Karpas-422 (cell line): Measurements from ENCODE around the gene LGALS8. TPM values are rescaled to one million over a fixed set of nuclear protein-coding genes. Genes with fewer than 3 reads are reported as not detected.
"Not testable (repeated sequence)": the region's sequence is repeated elsewhere in the genome, so short reads cannot be mapped to it uniquely, and the experiment has no call there.

Source experiments
- DNase-seq: peaks from one replicate; pipeline ENCODE4 v3.0.0-alpha.2; 2015
- H2AFZ ChIP-seq: fragments of 200-600 bp; sonication (generic); 2 replicates; pipeline ENCODE4 v1.6.1; 2014; ENCODE audit warnings: antibody characterized with exemption, low read length, mixed read lengths
- H3K27ac ChIP-seq: fragments of 200-600 bp; sonication (generic); 2 replicates; pipeline ENCODE4 v1.5.1; 2014; ENCODE audit warnings: mild to moderate bottlenecking, low read length, moderate library complexity
- H3K27me3 ChIP-seq: fragments of 200-600 bp; sonication (generic); 2 replicates; pipeline ENCODE4 v1.6.1; 2014; ENCODE audit warnings: low read length, mixed read lengths
- H3K36me3 ChIP-seq: fragments of 200-600 bp; sonication (generic); 2 replicates; pipeline ENCODE4 v1.6.1; 2014; ENCODE audit warnings: low read length, mixed read lengths; ENCODE audit not compliant: insufficient read depth
- H3K4me1 ChIP-seq: fragments of 200-600 bp; sonication (generic); 2 replicates; pipeline ENCODE4 v1.6.1; 2014; ENCODE audit warnings: mild to moderate bottlenecking, low read length, mixed read lengths
- H3K4me2 ChIP-seq: fragments of 200-600 bp; sonication (generic); 2 replicates; pipeline ENCODE4 v1.6.1; 2014; ENCODE audit warnings: low read length, low read depth, mild to moderate bottlenecking; ENCODE audit not compliant: poor library complexity, severe bottlenecking
- H3K4me3 ChIP-seq: fragments of 200-600 bp; sonication (generic); 2 replicates; pipeline ENCODE4 v1.5.1; 2014; ENCODE audit warnings: mild to moderate bottlenecking, antibody characterized with exemption, low read length, mixed read lengths
- H3K79me2 ChIP-seq: fragments of 200-600 bp; sonication (generic); 2 replicates; pipeline ENCODE4 v1.6.1; 2014; ENCODE audit warnings: mild to moderate bottlenecking, low read length, mixed read lengths
- H3K9ac ChIP-seq: fragments of 200-600 bp; sonication (generic); 2 replicates; pipeline ENCODE4 v1.6.0; 2014; ENCODE audit warnings: low read length
- H3K9me2 ChIP-seq: fragments of 200-600 bp; sonication (generic), shearing (Covaris generic); replicated peaks from 2 replicates; pipeline ENCODE4 v1.6.0; 2014; ENCODE audit warnings: mild to moderate bottlenecking, low read length, moderate library complexity; ENCODE audit not compliant: insufficient read depth
- H3K9me3 ChIP-seq: fragments of 300-700, 200-600 bp; sonication (generic); 2 replicates; pipeline ENCODE4 v1.6.1; 2014; ENCODE audit warnings: low read length, mixed read lengths
- H4K20me1 ChIP-seq: fragments of 200-600 bp; sonication (generic); 2 replicates; pipeline ENCODE4 v1.6.1; 2014; ENCODE audit warnings: mild to moderate bottlenecking, antibody characterized with exemption, low read length, low read depth; ENCODE audit not compliant: insufficient read depth
- total RNA-seq: library from RNA; depleted of rRNA; stranded (reverse); fragments of >200 nt; shearing (Covaris generic); gene quantifications from 2 replicates; pipeline ENCODE4 v1.2.3, GENCODE V29; 2014; ENCODE audit warnings: low replicate concordance

LGALS8 gene
- total RNA-seq, 1 experiment from 2014 or later = 21.4 TPM

GRCh38 chr1:236502972-236503639 is 20.7 kb upstream of the LGALS8 start:
- Histone ChIP-seq H3K4me3 (no peak overlapping the region), H3K9me3 (no peaks in the 10 kb centered on the region), H3K9me2 (no peaks in the 10 kb centered on the region), H3K27me3 (no peaks in the 10 kb centered on the region), H3K4me2 (no peak overlapping the region), H3K4me1 (no peaks in the 10 kb centered on the region), H3K27ac (no peak overlapping the region), H4K20me1 (no peaks in the 10 kb centered on the region), H3K36me3 (no peaks in the 10 kb centered on the region), H3K9ac (no peak overlapping the region), H2AFZ (no peak overlapping the region), H3K79me2 (no peaks in the 10 kb centered on the region)
- no peak for DNase-seq

GRCh38 chr1:236504338-236504737 is 19.4 kb upstream of the LGALS8 start:
- not testable (repeated sequence) for H3K36me3 ChIP-seq, H3K4me2 ChIP-seq, H3K4me1 ChIP-seq, H2AFZ ChIP-seq, H3K27me3 ChIP-seq, H3K4me3 ChIP-seq, H3K9ac ChIP-seq, H3K79me2 ChIP-seq, DNase-seq, H3K9me2 ChIP-seq, H3K9me3 ChIP-seq, H3K27ac ChIP-seq, H4K20me1 ChIP-seq

- Histone ChIP-seq H3K27ac (no peak overlapping the region), H3K36me3 (no peaks in the 10 kb centered on the region), H3K9me2 (no peaks in the 10 kb centered on the region), H4K20me1 (no peaks in the 10 kb centered on the region), H3K4me3 (no peak overlapping the region), H3K4me1 (no peaks in the 10 kb centered on the region), H2AFZ (no peak overlapping the region), H3K9me3 (no peaks in the 10 kb centered on the region), H3K79me2 (no peaks in the 10 kb centered on the region), H3K4me2 (no peak overlapping the region), H3K27me3 (no peaks in the 10 kb centered on the region), H3K9ac (no peak overlapping the region)
- no peak for DNase-seq
Measured at GRCh38 chr1:236507022-236507700, 16.6 kb upstream of the LGALS8 start.

- no peak overlapping the region for H3K4me3 ChIP-seq
- no peaks in the 10 kb centered on the region for H3K27me3 ChIP-seq
- no peaks in the 10 kb centered on the region for H3K9me3 ChIP-seq
- H3K9me2 ChIP-seq = no peaks in the 10 kb centered on the region
- no peak overlapping the region for H3K27ac ChIP-seq
- H3K9ac ChIP-seq = no peak overlapping the region
- DNase-seq = no peak
- no peaks in the 10 kb centered on the region for H3K79me2 ChIP-seq
- H3K36me3 ChIP-seq = no peaks in the 10 kb centered on the region
- H3K4me1 ChIP-seq = no peaks in the 10 kb centered on the region
- no peak overlapping the region for H3K4me2 ChIP-seq
- H2AFZ ChIP-seq = no peak overlapping the region
- no peaks in the 10 kb centered on the region for H4K20me1 ChIP-seq
Measured at GRCh38 chr1:236508593-236509027, 15.2 kb upstream of the LGALS8 start.

- no peaks in the 10 kb centered on the region for H3K9me2 ChIP-seq
- H3K79me2 ChIP-seq = no peaks in the 10 kb centered on the region
- H3K4me2 ChIP-seq = no peak overlapping the region
- H2AFZ ChIP-seq = no peak overlapping the region
- H3K27me3 ChIP-seq = no peaks in the 10 kb centered on the region
- H4K20me1 ChIP-seq = no peaks in the 10 kb centered on the region
- no peak overlapping the region for H3K27ac ChIP-seq
- no peak overlapping the region for H3K4me3 ChIP-seq
- DNase-seq = no peak
- no peaks in the 10 kb centered on the region for H3K9me3 ChIP-seq
- no peaks in the 10 kb centered on the region for H3K4me1 ChIP-seq
- H3K9ac ChIP-seq = no peak overlapping the region
- H3K36me3 ChIP-seq = no peaks in the 10 kb centered on the region
Measured at GRCh38 chr1:236509203-236509602, 14.6 kb upstream of the LGALS8 start.

GRCh38 chr1:236509647-236510401 is 14.0 kb upstream of the LGALS8 start:
- no peak overlapping the region for H2AFZ ChIP-seq
- no peak overlapping the region for H3K4me2 ChIP-seq
- no peak overlapping the region for H3K27ac ChIP-seq
- no peaks in the 10 kb centered on the region for H3K79me2 ChIP-seq
- H3K9me2 ChIP-seq = no peaks in the 10 kb centered on the region
- no peaks in the 10 kb centered on the region for H3K9me3 ChIP-seq
- no peaks in the 10 kb centered on the region for H3K4me1 ChIP-seq
- no peaks in the 10 kb centered on the region for H3K36me3 ChIP-seq
- H3K27me3 ChIP-seq = no peaks in the 10 kb centered on the region
- no peaks in the 10 kb centered on the region for H4K20me1 ChIP-seq
- H3K4me3 ChIP-seq = no peak overlapping the region
- DNase-seq = no peak
- H3K9ac ChIP-seq = no peak overlapping the region

- H3K36me3 ChIP-seq = no peaks in the 10 kb centered on the region
- DNase-seq = no peak
Measured at GRCh38 chr1:236511735-236512418, 11.9 kb upstream of the LGALS8 start.

More at GRCh38 chr1:236511735-236512418, 11.9 kb upstream of the LGALS8 start:
- no peaks in the 10 kb centered on the region for H3K79me2 ChIP-seq
- H3K27ac ChIP-seq = no peak overlapping the region
- no peak overlapping the region for H3K4me3 ChIP-seq
- no peaks in the 10 kb centered on the region for H3K9me2 ChIP-seq
- no peaks in the 10 kb centered on the region for H3K9me3 ChIP-seq
- H2AFZ ChIP-seq = no peak overlapping the region
- no peaks in the 10 kb centered on the region for H3K27me3 ChIP-seq
- H3K4me1 ChIP-seq = no peaks in the 10 kb centered on the region
- no peak overlapping the region for H3K4me2 ChIP-seq
- no peak overlapping the region for H3K9ac ChIP-seq
- no peaks in the 10 kb centered on the region for H4K20me1 ChIP-seq
